A673 (cell line): Measurements from ENCODE around the gene OTOGL. TPM values are rescaled to one million over a fixed set of nuclear protein-coding genes. Genes with fewer than 3 reads are reported as not detected.

Source experiments
- BruUV-seq: library from RNA; stranded (reverse); fragments of 400-500 nt; replicated peaks from 2 replicates; lab custom pipeline; 2021; lab: Mats Ljungman, UMichigan
- CTCF ChIA-PET: fragments of 300-600 bp; sonication (Branson Sonifier 250); formaldehyde crosslinking; loops from one replicate; lab custom pipeline; 2022; ENCODE audit warnings: antibody characterized with exemption; lab: Charles Lee
- POLR2A ChIA-PET: fragments of 300-600 bp; sonication (Branson Sonifier 250); formaldehyde crosslinking; loops from one replicate; lab custom pipeline; 2022; ENCODE audit warnings: antibody characterized with exemption; ENCODE audit not compliant: low non-redundant PET; lab: Charles Lee
- DNase-seq: peaks from one replicate; pipeline ENCODE4 v3.0.0-alpha.2; 2015; ENCODE audit warnings: low spot score
- H3K27ac ChIP-seq: fragments of 200-600 bp; sonication (generic); 2 replicates; pipeline ENCODE4 v1.5.1; 2016; ENCODE audit warnings: mixed run types, low read depth, mild to moderate bottlenecking, mixed read lengths, antibody characterized with exemption, low read length; ENCODE audit not compliant: poor library complexity, severe bottlenecking
- H3K27me3 ChIP-seq: fragments of 200-600 bp; sonication (generic); replicated peaks from 2 replicates; pipeline ENCODE4 v1.6.1; 2017; ENCODE audit warnings: mixed run types, low read depth, mild to moderate bottlenecking, mixed read lengths, antibody characterized with exemption, low read length; ENCODE audit not compliant: insufficient read depth, poor library complexity
- H3K36me3 ChIP-seq: fragments of 200-600 bp; sonication (generic); 2 replicates; pipeline ENCODE4 v1.6.1; 2016; ENCODE audit warnings: mixed run types, mild to moderate bottlenecking, mixed read lengths, antibody characterized with exemption, low read length; ENCODE audit not compliant: insufficient read depth, poor library complexity, severe bottlenecking
- H3K4me1 ChIP-seq: fragments of 200-600 bp; sonication (generic); 2 replicates; pipeline ENCODE4 v1.6.1; 2017; ENCODE audit warnings: mixed run types, mild to moderate bottlenecking, mixed read lengths, antibody characterized with exemption, low read length; ENCODE audit not compliant: insufficient read depth, poor library complexity, severe bottlenecking
- H3K4me3 ChIP-seq: fragments of 200-600 bp; sonication (generic); 2 replicates; pipeline ENCODE4 v1.5.1; 2016; ENCODE audit warnings: low read depth, mixed run types, mild to moderate bottlenecking, mixed read lengths, low read length; ENCODE audit not compliant: poor library complexity, severe bottlenecking
- H3K9me3 ChIP-seq: fragments of 200-600 bp; sonication (generic); 2 replicates; pipeline ENCODE4 v1.6.1; 2016; ENCODE audit warnings: mixed run types, low read depth, mild to moderate bottlenecking, mixed read lengths, antibody characterized with exemption, low read length; ENCODE audit not compliant: poor library complexity, severe bottlenecking
- CTCF ChIP-seq: fragments of 300-800, 200-600 bp; sonication (generic); conservative IDR thresholded peaks from 2 replicates; pipeline ENCODE4 v1.5.1; 2017; ENCODE audit warnings: low read depth, mild to moderate bottlenecking, antibody characterized with exemption, low read length, moderate library complexity, mixed read lengths
- EZH2 ChIP-seq: fragments of 200-600 bp; sonication (generic); IDR thresholded peaks from 2 replicates; pipeline ENCODE4 v1.6.1; 2017; ENCODE audit warnings: borderline replicate concordance, low read depth, mild to moderate bottlenecking, mixed read lengths, antibody characterized with exemption, low read length; ENCODE audit not compliant: poor library complexity, severe bottlenecking
- intact Hi-C: fragments of 100-400 bp; cut with micrococcal nuclease; formaldehyde crosslinking; loops from one replicate; pipeline ENCODE4 v1.10.0; 2022; ENCODE audit not compliant: unreplicated experiment
- total RNA-seq: library from RNA; stranded (reverse); gene quantifications from 2 replicates; pipeline ENCODE4 v1.2.3, GENCODE V29; 2021

OTOGL gene
- total RNA-seq, 1 experiment from 2014 or later, result 0.73 TPM

- POLR2A ChIA-PET, result no interaction called here
- no peaks in the 10 kb centered on the region for H3K27me3 ChIP-seq
- intact Hi-C loops, result loop anchor here (10.0 kb wide), 1 partner anchor 449 kb away; no protein-coding TSS in a partner anchor
- peaks cover 20% of the 10 kb centered on the region for H3K4me1 ChIP-seq
- H3K4me3 ChIP-seq, result no peak overlapping the region
- CTCF ChIA-PET, result no interaction called here
- BruUV-seq, result no TSS peak
- H3K9me3 ChIP-seq, result no peaks in the 10 kb centered on the region
- no peak for DNase-seq
- TF ChIP-seq EZH2, result no peak
- TF ChIP-seq CTCF, result no peak
- no peak overlapping the region for H3K27ac ChIP-seq
- H3K36me3 ChIP-seq, result no peaks in the 10 kb centered on the region
Observed at GRCh38 chr12:80183939-80184338, 84.6 kb downstream of the OTOGL start.

DNA sequence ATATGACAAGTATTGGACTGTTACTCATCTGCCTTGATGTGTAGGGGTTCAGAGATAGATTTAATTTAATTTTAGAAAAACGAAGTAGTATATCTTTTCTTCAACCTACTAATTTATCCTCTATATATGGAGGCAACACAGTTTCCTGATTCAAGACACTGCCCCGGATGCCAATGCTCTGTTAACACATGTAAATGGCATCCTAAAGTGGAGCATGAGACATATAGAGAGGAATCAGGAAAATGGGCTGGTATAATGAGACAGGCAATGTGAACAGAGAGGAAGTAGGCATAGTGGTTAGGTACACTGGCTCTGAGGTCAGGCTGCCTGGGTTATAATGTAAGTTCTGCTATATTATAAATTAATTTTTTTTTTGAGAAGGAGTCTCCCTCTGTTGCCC, 85.6 kb downstream of the OTOGL start:
- no peak for DNase-seq
- H3K4me1 ChIP-seq, result peaks cover 20% of the 10 kb centered on the region
- TF ChIP-seq EZH2 (no peak), CTCF (no peak)
- no TSS peak for BruUV-seq
- H3K9me3 ChIP-seq, result no peaks in the 10 kb centered on the region
- ChIA-PET POLR2A (no interaction called here), CTCF (no interaction called here)
- H3K4me3 ChIP-seq, result no peak overlapping the region
- intact Hi-C loops, result loop anchor here (10.0 kb wide), 1 partner anchor 450 kb away; no protein-coding TSS in a partner anchor
- no peaks in the 10 kb centered on the region for H3K27me3 ChIP-seq
- H3K36me3 ChIP-seq, result no peaks in the 10 kb centered on the region
- H3K27ac ChIP-seq, result no peak overlapping the region

DNA sequence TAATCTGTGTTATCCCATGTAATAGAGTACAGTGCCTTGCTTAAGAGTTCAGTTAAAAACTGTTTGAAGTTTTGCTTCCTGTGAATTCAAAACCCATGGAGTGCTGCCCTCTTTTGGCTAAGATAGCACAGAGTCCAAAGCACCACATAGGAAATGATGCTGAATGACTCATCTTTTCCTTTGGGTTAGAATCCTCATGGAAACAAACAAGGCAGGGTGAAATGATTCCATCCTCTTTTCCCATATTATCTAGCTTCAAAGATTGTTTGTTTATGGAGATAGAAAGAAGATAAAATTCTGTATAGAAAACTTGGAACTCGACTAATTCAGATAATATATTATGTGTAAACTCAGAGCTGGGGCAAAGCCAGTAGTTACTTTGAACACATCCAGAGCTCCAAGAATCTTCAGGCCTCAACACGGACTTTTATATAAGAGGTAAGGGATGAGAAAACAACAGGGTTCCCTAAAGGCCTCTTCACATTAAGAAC, 87.4 kb downstream of the OTOGL start:
- Histone ChIP-seq H3K27me3 (no peaks in the 10 kb centered on the region), H3K36me3 (no peaks in the 10 kb centered on the region), H3K4me3 (no peak overlapping the region), H3K9me3 (no peaks in the 10 kb centered on the region), H3K27ac (peak overlapping the region; percentile 65), H3K4me1 (peaks cover 20% of the 10 kb centered on the region)
- intact Hi-C loops, result loop anchor here (1.0 to 10.0 kb wide), 4 partner anchors 299 to 776 kb away; no protein-coding TSS in a partner anchor
- peak; percentile 93 for DNase-seq
- ChIA-PET CTCF (interaction anchor here (0.7 to 1.1 kb wide), 2 partner anchors 83 to 214 kb away, joined by 3 to 4 read pairs; no protein-coding TSS in a partner anchor), POLR2A (interaction anchor here (0.6 kb wide), 1 partner anchor 89 kb away, joined by 3 read pairs; no protein-coding TSS in a partner anchor)
- no TSS peak for BruUV-seq
- TF ChIP-seq EZH2, result no peak
- peak; percentile 90 for TF ChIP-seq CTCF
